HCT116 (cell line): ENCODE measurements around the gene TBC1D17. TPM values are rescaled to one million over a fixed set of nuclear protein-coding genes. Genes with fewer than 3 reads are reported as not detected.

Experiments
- ATAC-seq: fragments of 200-7000 bp; cut with Tn5 transposase; 2 replicates; pipeline ENCODE4 v1.9.1; 2020; ENCODE audit warnings: mild to moderate bottlenecking, moderate library complexity
- BruUV-seq: library from RNA; stranded (reverse); fragments of 400-500 nt; replicated peaks from 2 replicates; lab custom pipeline; 2021; lab: Mats Ljungman, UMichigan
- CTCF ChIA-PET: fragments of 300-600 bp; sonication (Branson Sonifier 250); formaldehyde crosslinking; loops from one replicate; lab custom pipeline; 2021; ENCODE audit warnings: antibody characterized with exemption; lab: Charles Lee
- POLR2A ChIA-PET: fragments of 300-600, 350-600 bp; sonication (Branson Sonifier 250); formaldehyde crosslinking; loops from one replicate; lab custom pipeline; 2021; ENCODE audit warnings: antibody characterized with exemption; lab: Charles Lee
- RAD21 ChIA-PET, 2 experiments: fragments of 300-600 bp; sonication (Branson Sonifier 250); formaldehyde crosslinking; loops; one replicate each; lab custom pipeline; 2023; ENCODE audit warnings: low total read pairs in 2 of 2; ENCODE audit not compliant: uncharacterized antibody in 2 of 2, unreplicated experiment in 2 of 2, low non-redundant PET in 1 of 2; lab: Charles Lee
- DNase-seq: peaks from one replicate; pipeline ENCODE4 v3.0.0-alpha.2; 2010; ENCODE audit warnings: low read depth, low spot score
- H2AFZ ChIP-seq: fragments of 200-600 bp; shearing (Covaris generic), sonication (generic); 2 replicates; pipeline ENCODE4 v1.6.1; 2017; ENCODE audit warnings: low read depth, mixed run types, mixed read lengths, antibody characterized with exemption, low read length; ENCODE audit not compliant: poor library complexity, severe bottlenecking
- H3K27ac ChIP-seq: 2 replicates; pipeline ENCODE4 v1.5.1; 2012; ENCODE audit warnings: low read depth, low read length
- H3K27me3 ChIP-seq: fragments of 200-600 bp; sonication (generic); 2 replicates; pipeline ENCODE4 v1.6.1; 2016; ENCODE audit warnings: mixed run types, low read length, mixed read lengths; ENCODE audit not compliant: insufficient read depth
- H3K36me3 ChIP-seq, 2 experiments: fragments of 200-500 bp in 1 of 2; fragments of 200-600 bp in 1 of 2; sonication (Bioruptor generic) in 1 of 2; sonication (generic) in 1 of 2; 2 replicates each; pipeline versions ENCODE4 v1.5.1 to v1.6.1; 2014 to 2016; ENCODE audit warnings: low read length in 2 of 2, inconsistent platforms in 1 of 2, mixed read lengths in 1 of 2, mixed run types in 1 of 2; ENCODE audit not compliant: insufficient read depth in 2 of 2, control insufficient read depth in 1 of 2
- H3K4me1 ChIP-seq, 2 experiments: fragments of 200-600 bp in 1 of 2; sonication (generic) in 1 of 2; 2 replicates each; pipeline versions ENCODE4 v1.5.1 to v1.6.1; 2012 to 2017; ENCODE audit warnings: low read length in 2 of 2, inconsistent platforms in 1 of 2, mild to moderate bottlenecking in 1 of 2, mixed read lengths in 1 of 2, mixed run types in 1 of 2, moderate library complexity in 1 of 2; ENCODE audit not compliant: insufficient read depth in 2 of 2, control insufficient read depth in 1 of 2
- H3K4me2 ChIP-seq: fragments of 200-600 bp; sonication (generic); 2 replicates; pipeline ENCODE4 v1.6.1; 2017; ENCODE audit warnings: mixed run types, low read length, mixed read lengths
- H3K4me3 ChIP-seq, 2 experiments: fragments of 200-600 bp in 1 of 2; sonication (generic) in 1 of 2; replicated peaks in 1 of 2; 2 replicates each; pipeline ENCODE4 v1.5.1; 2011 to 2016; ENCODE audit warnings: low read length in 2 of 2, control low read depth in 1 of 2, low read depth in 1 of 2, mild to moderate bottlenecking in 1 of 2, mixed read lengths in 1 of 2, mixed run types in 1 of 2
- H3K79me2 ChIP-seq: fragments of 200-600 bp; sonication (generic); 2 replicates; pipeline ENCODE4 v1.6.1; 2017; ENCODE audit warnings: mild to moderate bottlenecking, mixed run types, low read length, moderate library complexity, mixed read lengths; ENCODE audit not compliant: insufficient read depth
- H3K9ac ChIP-seq: fragments of 200-600 bp; sonication (generic); 2 replicates; pipeline ENCODE4 v1.6.1; 2016; ENCODE audit warnings: low read length, mixed read lengths
- H3K9me2 ChIP-seq: fragments of 200-600 bp; sonication (generic), shearing (Covaris generic); 2 replicates; pipeline ENCODE4 v1.6.1; 2017; ENCODE audit warnings: mixed run types, mild to moderate bottlenecking, moderate library complexity; ENCODE audit not compliant: insufficient read depth
- H3K9me3 ChIP-seq, 2 experiments: fragments of 200-500 bp in 1 of 2; fragments of 200-600 bp in 1 of 2; sonication (Bioruptor generic) in 1 of 2; sonication (generic) in 1 of 2; 2 replicates each; pipeline ENCODE4 v1.6.1; 2014 to 2017; ENCODE audit warnings: low read length in 2 of 2, mixed read lengths in 2 of 2, inconsistent platforms in 1 of 2, low read depth in 1 of 2, mild to moderate bottlenecking in 1 of 2, mixed run types in 1 of 2, moderate library complexity in 1 of 2; ENCODE audit not compliant: control insufficient read depth in 1 of 2, insufficient read depth in 1 of 2
- H4K20me1 ChIP-seq: fragments of 200-600 bp; sonication (generic), shearing (Covaris generic); 2 replicates; pipeline ENCODE4 v1.6.1; 2017; ENCODE audit warnings: mixed run types, mild to moderate bottlenecking, moderate library complexity; ENCODE audit not compliant: insufficient read depth
- ELF1 ChIP-seq: IDR thresholded peaks from 2 replicates; pipeline ENCODE4 v1.6.1; 2012; ENCODE audit warnings: low read depth, borderline replicate concordance
- EZH2phosphoT487 ChIP-seq: fragments of 200-600 bp; IDR thresholded peaks from 2 replicates; pipeline ENCODE4 v1.6.1; 2018; ENCODE audit warnings: antibody characterized with exemption, borderline replicate concordance
- RAD21 ChIP-seq: IDR thresholded peaks from 2 replicates; pipeline ENCODE4 v1.6.1; 2012; ENCODE audit warnings: low read depth, mild to moderate bottlenecking
- SP1 ChIP-seq: IDR thresholded peaks from 2 replicates; pipeline ENCODE4 v1.6.1; 2012; ENCODE audit warnings: low read depth
- SRF ChIP-seq: IDR thresholded peaks from 2 replicates; pipeline ENCODE4 v1.6.1; 2012; ENCODE audit warnings: low read depth
- TCF7L2 ChIP-seq: IDR thresholded peaks from 2 replicates; pipeline ENCODE4 v1.7.0; 2011; ENCODE audit warnings: borderline replicate concordance, inconsistent platforms; ENCODE audit not compliant: insufficient read depth, insufficient read length; ENCODE audit errors: extremely low read depth
- YY1 ChIP-seq: IDR thresholded peaks from 2 replicates; pipeline ENCODE4 v1.6.1; 2011; ENCODE audit warnings: low read length, low read depth, moderate library complexity, mild to moderate bottlenecking; ENCODE audit not compliant: insufficient replicate concordance; ENCODE audit errors: extremely low read depth
- ZFX ChIP-seq: fragments of 450-650 bp; IDR thresholded peaks from 2 replicates; pipeline ENCODE4 v1.6.1; 2017
- ZNF274 ChIP-seq: fragments of 200-500 bp; sonication (Bioruptor generic); IDR thresholded peaks from 2 replicates; pipeline ENCODE4 v1.6.1; 2014; ENCODE audit warnings: mild to moderate bottlenecking, low read depth, low read length, inconsistent platforms
- intact Hi-C: fragments of 100-400 bp; cut with micrococcal nuclease; formaldehyde crosslinking; loops from 2 replicates; pipeline ENCODE4 v1.10.0; 2022
- total RNA-seq: library from RNA; stranded (reverse); gene quantifications from one replicate; pipeline ENCODE4 v1.2.1, GENCODE V29; 2021; ENCODE audit not compliant: unreplicated experiment
- TF ChIP-seq, protein P1 (sequence below): IDR thresholded peaks from 2 replicates; pipeline ENCODE4 v1.6.1; 2012; ENCODE audit warnings: low read depth

The TBC1D17 gene
- total RNA-seq, 1 experiment from 2014 or later = 32.9 TPM

DNA sequence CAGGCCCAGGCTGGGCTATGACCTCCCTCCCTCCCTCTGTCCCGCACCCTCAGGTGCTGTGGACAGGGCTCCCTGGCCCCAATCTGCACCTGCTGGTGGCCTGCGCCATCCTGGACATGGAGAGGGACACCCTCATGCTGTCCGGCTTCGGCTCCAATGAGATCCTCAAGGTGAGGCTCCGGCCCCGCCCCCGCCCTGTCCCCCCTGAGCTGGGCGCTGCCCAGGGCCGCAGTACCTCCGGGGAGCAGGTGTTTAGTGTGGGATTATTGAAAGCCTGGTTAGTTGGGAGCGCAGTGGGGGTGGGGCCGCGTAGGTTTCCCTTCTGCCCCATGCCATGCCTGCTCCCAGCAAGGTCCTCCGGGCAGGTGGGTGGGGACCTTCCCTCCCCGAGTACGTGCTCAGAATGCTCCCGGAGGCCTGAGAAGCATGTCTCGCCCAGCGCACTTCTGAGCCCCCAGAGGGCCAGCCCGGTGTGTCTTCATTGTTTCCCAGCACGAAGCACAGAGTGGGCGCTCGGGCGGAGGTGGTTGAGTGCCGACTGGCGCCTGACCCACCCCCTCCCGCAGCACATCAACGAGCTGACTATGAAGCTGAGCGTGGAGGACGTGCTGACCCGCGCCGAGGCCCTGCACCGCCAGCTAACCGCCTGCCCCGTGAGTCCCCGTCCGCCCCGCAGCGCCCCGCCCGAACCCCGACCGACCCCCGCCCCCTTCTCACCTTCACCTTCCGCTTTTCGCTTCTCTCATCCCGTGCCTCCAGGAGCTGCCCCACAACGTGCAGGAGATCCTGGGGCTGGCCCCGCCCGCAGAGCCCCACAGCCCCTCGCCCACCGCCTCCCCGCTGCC, 10.4 kb downstream of the TBC1D17 start:
- Histone ChIP-seq H3K4me3 (no peak overlapping the region), H3K27ac (no peak overlapping the region), H3K9me3 (peaks cover 0 to 2% of the 10 kb centered on the region in 2 experiments; a peak in 1 of 4 replicates), H3K27me3 (no peaks in the 10 kb centered on the region), H2AFZ (no peak overlapping the region), H3K9me2 (no peaks in the 10 kb centered on the region), H3K9ac (no peak overlapping the region), H3K4me2 (no peak overlapping the region), H3K79me2 (no peaks in the 10 kb centered on the region), H3K4me1 (peaks cover 6 to 24% of the 10 kb centered on the region in 2 experiments), H4K20me1 (no peaks in the 10 kb centered on the region), H3K36me3 (peaks cover 4 to 7% of the 10 kb centered on the region in 2 experiments; a peak in 3 of 4 replicates)
- DNase-seq = no peak
- ChIA-PET POLR2A (no interaction called here), RAD21 (no interaction called here), CTCF (no interaction called here)
- TF ChIP-seq ELF1 = no peak
- TF ChIP-seq SP1 = no peak
- TF ChIP-seq SRF = no peak
- no peak for TF ChIP-seq ZFX
- no peak for TF ChIP-seq YY1
- no peak for TF ChIP-seq TCF7L2
- no peak for TF ChIP-seq EZH2phosphoT487
- TF ChIP-seq, protein P1, sequence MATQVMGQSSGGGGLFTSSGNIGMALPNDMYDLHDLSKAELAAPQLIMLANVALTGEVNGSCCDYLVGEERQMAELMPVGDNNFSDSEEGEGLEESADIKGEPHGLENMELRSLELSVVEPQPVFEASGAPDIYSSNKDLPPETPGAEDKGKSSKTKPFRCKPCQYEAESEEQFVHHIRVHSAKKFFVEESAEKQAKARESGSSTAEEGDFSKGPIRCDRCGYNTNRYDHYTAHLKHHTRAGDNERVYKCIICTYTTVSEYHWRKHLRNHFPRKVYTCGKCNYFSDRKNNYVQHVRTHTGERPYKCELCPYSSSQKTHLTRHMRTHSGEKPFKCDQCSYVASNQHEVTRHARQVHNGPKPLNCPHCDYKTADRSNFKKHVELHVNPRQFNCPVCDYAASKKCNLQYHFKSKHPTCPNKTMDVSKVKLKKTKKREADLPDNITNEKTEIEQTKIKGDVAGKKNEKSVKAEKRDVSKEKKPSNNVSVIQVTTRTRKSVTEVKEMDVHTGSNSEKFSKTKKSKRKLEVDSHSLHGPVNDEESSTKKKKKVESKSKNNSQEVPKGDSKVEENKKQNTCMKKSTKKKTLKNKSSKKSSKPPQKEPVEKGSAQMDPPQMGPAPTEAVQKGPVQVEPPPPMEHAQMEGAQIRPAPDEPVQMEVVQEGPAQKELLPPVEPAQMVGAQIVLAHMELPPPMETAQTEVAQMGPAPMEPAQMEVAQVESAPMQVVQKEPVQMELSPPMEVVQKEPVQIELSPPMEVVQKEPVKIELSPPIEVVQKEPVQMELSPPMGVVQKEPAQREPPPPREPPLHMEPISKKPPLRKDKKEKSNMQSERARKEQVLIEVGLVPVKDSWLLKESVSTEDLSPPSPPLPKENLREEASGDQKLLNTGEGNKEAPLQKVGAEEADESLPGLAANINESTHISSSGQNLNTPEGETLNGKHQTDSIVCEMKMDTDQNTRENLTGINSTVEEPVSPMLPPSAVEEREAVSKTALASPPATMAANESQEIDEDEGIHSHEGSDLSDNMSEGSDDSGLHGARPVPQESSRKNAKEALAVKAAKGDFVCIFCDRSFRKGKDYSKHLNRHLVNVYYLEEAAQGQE = no peak
- TF ChIP-seq ZNF274 = no peak
- TF ChIP-seq RAD21 = no peak
- intact Hi-C loops = no loop called here
- no peak for ATAC-seq
- BruUV-seq = no TSS peak
